SKM-1 treated with dmso at 0.1 percent for 144 hours (cell line): ENCODE results near the gene PPT2.
"Not testable (repeated sequence)": the region's sequence is repeated elsewhere in the genome, so short reads cannot be mapped to it uniquely, and the experiment has no call there.

Source experiments
- DNase-seq: peaks from one replicate; lab custom pipeline; 2025; ENCODE audit not compliant: unreplicated experiment; lab: John Stamatoyannopoulos, UW

Gene PPT2

GRCh38 chr6:32203426-32204267 lies 49.7 kb downstream of the PPT2 start:
- DNase-seq: no peak

DNA sequence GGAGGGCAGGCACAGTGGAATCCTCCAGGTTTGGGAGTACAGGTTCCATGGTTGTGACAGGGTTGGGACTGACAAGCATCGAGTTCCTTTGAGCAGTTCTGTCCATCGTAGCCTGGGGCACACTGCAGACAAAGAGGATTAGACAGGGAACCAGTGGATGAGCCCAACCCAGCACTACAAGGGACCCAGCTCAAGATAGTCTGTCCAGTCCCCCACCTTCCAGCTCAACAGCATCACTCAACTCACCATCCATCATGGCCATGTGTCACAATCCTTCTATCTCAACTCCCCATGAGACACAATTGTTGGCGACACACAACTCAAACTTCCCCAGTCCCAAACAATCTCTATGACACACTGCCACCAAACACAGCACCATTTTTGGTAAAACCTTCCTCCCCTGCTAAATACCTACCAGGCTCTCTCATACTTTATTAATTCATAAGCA lies 50.4 kb downstream of the PPT2 start:
- DNase-seq: no peak

GRCh38 chr6:32208996-32209395 lies 55.1 kb downstream of the PPT2 start:
- no peak for DNase-seq

GRCh38 chr6:32210191-32210601 lies 56.3 kb downstream of the PPT2 start:
- DNase-seq: no peak

DNA sequence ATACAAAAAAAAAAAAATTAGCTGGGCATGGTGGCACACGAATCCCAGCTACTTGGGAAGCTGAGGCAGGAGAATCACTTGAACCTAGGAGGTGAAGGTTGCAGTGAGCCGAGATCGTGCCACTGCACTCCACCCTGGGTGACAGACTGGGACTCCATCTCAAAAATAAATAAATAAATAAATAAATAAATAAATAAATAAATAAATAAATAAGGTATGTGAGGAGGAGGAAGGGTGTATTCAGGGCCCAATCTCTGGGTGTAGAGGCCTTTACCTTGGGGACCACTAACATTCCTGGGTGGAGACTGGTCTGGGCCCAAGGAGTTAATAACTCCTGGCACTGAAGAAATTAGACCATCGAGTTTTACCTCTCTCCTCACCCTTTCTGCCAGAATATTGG lies 57.5 kb downstream of the PPT2 start:
- DNase-seq: not testable (repeated sequence)

GRCh38 chr6:32212076-32212760 lies 58.3 kb downstream of the PPT2 start:
- DNase-seq: no peak
